Heart right ventricle (tissue), 16 donors: ENCODE data around the gene GPR155. TPM values are rescaled to one million over a fixed set of nuclear protein-coding genes. Genes with fewer than 3 reads are reported as not detected.

Experiments
- ATAC-seq, 8 donors: fragments of 200-7000 bp; cut with Tn5 transposase; one replicate each; pipeline ENCODE4 v1.9.1; 2020; ENCODE audit warnings: mild to moderate bottlenecking in 8 of 8, moderate library complexity in 8 of 8, moderate number of reproducible peaks in 1 of 8
- DNase-seq, 2 donors: peaks; one replicate each; pipeline ENCODE4 v3.0.0-alpha.2; 2020
- H3K27ac ChIP-seq, 10 donors: fragments of 200-600 bp; sonication (generic) in 2 of 10; one replicate each; pipeline versions ENCODE4 v1.5.0 to v1.8.0; 2020 to 2022; ENCODE audit warnings: mild to moderate bottlenecking in 3 of 10
- H3K27me3 ChIP-seq, 7 donors: fragments of 200-600 bp; one replicate each; pipeline ENCODE4 v1.8.0; 2021 to 2022; ENCODE audit warnings: mild to moderate bottlenecking in 2 of 7
- H3K36me3 ChIP-seq, 9 donors: fragments of 200-600 bp; sonication (generic) in 1 of 9; one replicate each; pipeline versions ENCODE4 v1.5.0 to v1.8.0; 2020 to 2022; ENCODE audit warnings: mild to moderate bottlenecking in 2 of 9
- H3K4me1 ChIP-seq, 9 donors: fragments of 200-600 bp; sonication (generic) in 1 of 9; one replicate each; pipeline versions ENCODE4 v1.5.0 to v1.8.0; 2020 to 2022; ENCODE audit warnings: mild to moderate bottlenecking in 4 of 9
- H3K4me3 ChIP-seq, 10 donors: fragments of 200-600 bp; sonication (generic) in 2 of 10; one replicate each; pipeline versions ENCODE4 v1.5.0 to v1.8.0; 2020 to 2022; ENCODE audit warnings: mild to moderate bottlenecking in 7 of 10, moderate library complexity in 2 of 10
- H3K9me3 ChIP-seq, 11 donors: fragments of 200-600 bp in 10 of 11; sonication (generic) in 2 of 11; one replicate each; pipeline versions ENCODE4 v1.5.0 to v1.8.0; 2013 to 2022; ENCODE audit warnings: mild to moderate bottlenecking in 2 of 11, control low read depth in 1 of 11, moderate library complexity in 1 of 11
- WGBS, 2 donors: extraction: QIAGEN DNeasy Blood & Tissue Kit; methylation state at CpG; one replicate each; pipeline ENCODE4 v1.1.7; 2013; ENCODE audit warnings: inconsistent platforms in 1 of 2; 5-methylcytosine and 5-hydroxymethylcytosine counted together
- intact Hi-C, 10 donors: fragments of 100-400 bp; cut with DNase I; formaldehyde crosslinking; loops; one replicate each; pipeline versions ENCODE4 v1.11.1 to v1.14.2; 2022
- polyA plus RNA-seq, 2 donors: library from polyadenylated mRNA; stranded (reverse); fragments of 200-250 nt; gene quantifications; one replicate each; pipeline ENCODE4 v1.2.3, GENCODE V29; 2013
- total RNA-seq, 10 donors: library from RNA; stranded (reverse); fragmentation: NEBNext Ultra II Directional in 3 of 10; extraction: Animal tissue kit (Norgen Biotek cat#: 25700) in 3 of 10; gene quantifications; one replicate each; pipeline versions ENCODE4 v1.2.1 to v1.2.4, GENCODE V29; 2021 to 2023
- TF ChIP-seq, protein P1 (sequence below), 9 donors: fragments of 200-600 bp; sonication (generic) in 2 of 9; IDR thresholded peaks; one replicate each; pipeline versions ENCODE4 v1.5.0 to v1.8.0; 2021 to 2022; ENCODE audit warnings: antibody characterized with exemption in 9 of 9, mild to moderate bottlenecking in 5 of 9, moderate library complexity in 1 of 9
- donor health status: Arrhythmogenic right ventricular cardiomyopathy.
- donor health status: ischemic (EF 13 %, LVEDD 7.1; RV severe dilation, severe dysfunction).
- donor health status: healthy with polysubstance abuse.
- donor health status: DM: no; HTN: yes; CAD: no.
- donor health status: DM: no; HTN: no; CAD: no.
- donor health status: ischemic (EF 25% LVEDD 6.9; RV normal size, moderate dysfunction).
- donor health status: ischemic (EF 25% LVEDD 5.7; RV mildly dilated, moderate dysfunction).
- donor health status: healthy.
- donor health status: DM: yes; HTN: yes; CAD: no.
- donor health status: Ischemic cardiomyopathy.
- donor health status: ischemic (EF 35%, LVEDD 5.7; RV mildly dilated, moderate dysfunction).
- donor health status: nonischemic (EF 11% LVEDD 7.7; RV severe dilation, severe dysfunction).
- donor health status: DM: yes; HTN: yes; CAD: no.
- donor health status: PGD.
- donor health status: ischemic (EF 29% LVEDD 5.4; RV normal size, mild dysfunction).
- donor health status: nonischemic (EF 23%, LVEDD 6.1; RV moderate dilation, normal function).

The GPR155 gene
- total and polyA plus RNA-seq, 12 donors: 2.3 to 17.9 (median 13.2) TPM

DNA sequence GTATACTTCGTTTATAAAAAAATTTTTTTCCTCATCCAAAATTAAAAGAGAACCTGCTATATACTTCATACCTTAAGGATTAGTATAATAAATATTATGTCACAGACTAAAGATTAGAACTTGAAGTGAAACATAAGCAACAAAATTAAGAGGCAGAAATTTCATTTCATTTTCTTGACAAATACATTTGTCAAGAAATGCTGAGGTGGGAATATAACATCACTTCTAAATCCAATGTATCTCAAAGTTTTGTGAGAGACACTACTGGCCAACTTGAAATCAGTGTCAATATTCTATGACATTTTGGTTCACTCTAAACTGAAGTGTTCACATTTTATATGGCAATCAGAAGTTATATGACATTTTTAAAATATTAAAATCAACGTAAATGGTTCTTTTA, 47.5 kb downstream of the GPR155 start:
- no peak for DNase-seq
- Histone ChIP-seq H3K4me1 (peaks cover 0 to 8% (median 0%) of the 10 kb centered on the region in 9 donors), H3K36me3 (peaks cover 0 to 77% (median 0%) of the 10 kb centered on the region in 9 donors), H3K27me3 (no peaks in the 10 kb centered on the region), H3K27ac (no peak overlapping the region), H3K4me3 (no peak overlapping the region), H3K9me3 (no peaks in the 10 kb centered on the region)
- intact Hi-C loops: no loop called here
- TF ChIP-seq, protein P1, sequence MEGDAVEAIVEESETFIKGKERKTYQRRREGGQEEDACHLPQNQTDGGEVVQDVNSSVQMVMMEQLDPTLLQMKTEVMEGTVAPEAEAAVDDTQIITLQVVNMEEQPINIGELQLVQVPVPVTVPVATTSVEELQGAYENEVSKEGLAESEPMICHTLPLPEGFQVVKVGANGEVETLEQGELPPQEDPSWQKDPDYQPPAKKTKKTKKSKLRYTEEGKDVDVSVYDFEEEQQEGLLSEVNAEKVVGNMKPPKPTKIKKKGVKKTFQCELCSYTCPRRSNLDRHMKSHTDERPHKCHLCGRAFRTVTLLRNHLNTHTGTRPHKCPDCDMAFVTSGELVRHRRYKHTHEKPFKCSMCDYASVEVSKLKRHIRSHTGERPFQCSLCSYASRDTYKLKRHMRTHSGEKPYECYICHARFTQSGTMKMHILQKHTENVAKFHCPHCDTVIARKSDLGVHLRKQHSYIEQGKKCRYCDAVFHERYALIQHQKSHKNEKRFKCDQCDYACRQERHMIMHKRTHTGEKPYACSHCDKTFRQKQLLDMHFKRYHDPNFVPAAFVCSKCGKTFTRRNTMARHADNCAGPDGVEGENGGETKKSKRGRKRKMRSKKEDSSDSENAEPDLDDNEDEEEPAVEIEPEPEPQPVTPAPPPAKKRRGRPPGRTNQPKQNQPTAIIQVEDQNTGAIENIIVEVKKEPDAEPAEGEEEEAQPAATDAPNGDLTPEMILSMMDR (IDR thresholded peaks at IDR 0.05): no peak
- WGBS, 2 donors: 93 to 95% methylated on average over 2 of the region's 2 CpGs
- ATAC-seq: no peak

DNA sequence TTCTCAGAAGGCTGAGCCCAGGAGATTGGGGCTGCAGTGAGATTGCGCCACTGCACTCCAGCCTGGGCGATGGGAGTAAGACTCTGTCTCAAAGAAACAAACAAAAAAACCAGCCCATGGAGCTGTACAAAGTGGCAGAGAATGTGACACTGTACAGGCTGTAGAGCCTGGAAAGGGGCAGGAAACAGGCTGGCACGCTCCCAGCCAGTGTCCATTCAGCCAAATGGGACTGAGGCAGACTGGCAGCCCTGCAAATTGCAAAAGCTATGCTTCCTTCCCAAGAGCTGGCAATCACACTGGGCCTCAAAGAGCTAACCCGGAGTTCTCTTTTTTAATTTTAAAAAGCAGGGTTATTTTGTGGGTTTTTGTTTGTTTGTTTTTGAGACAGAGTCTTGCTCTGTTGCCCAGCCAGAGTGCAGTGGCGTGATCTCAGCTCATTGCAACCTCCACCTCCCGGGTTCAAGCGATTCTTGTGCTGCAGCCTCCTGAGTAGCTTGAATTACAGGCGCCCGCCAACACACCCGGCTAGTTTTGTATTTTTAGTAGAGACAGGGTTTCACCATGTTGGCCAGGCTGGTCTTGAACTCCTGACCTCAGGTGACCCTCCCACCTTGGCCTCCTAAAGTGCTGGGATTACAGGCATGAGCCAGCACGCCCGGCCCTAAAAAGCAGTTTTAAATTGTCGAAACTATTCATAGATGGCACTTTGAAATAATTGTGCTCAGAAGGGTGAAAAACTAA, 48.5 kb downstream of the GPR155 start:
- 76 to 77% methylated on average over 13 of the region's 13 CpGs for WGBS, 2 donors
- TF ChIP-seq, protein P1 (IDR thresholded peaks at IDR 0.05): no peak
- ATAC-seq: peak; percentile 61 to 96 (median 82)
- H3K4me3 ChIP-seq: no peak overlapping the region
- no peaks in the 10 kb centered on the region for H3K27me3 ChIP-seq
- peak; percentile 52 to 73 for DNase-seq
- peaks cover 0 to 71% (median 0%) of the 10 kb centered on the region in 9 donors for H3K36me3 ChIP-seq
- no peaks in the 10 kb centered on the region for H3K9me3 ChIP-seq
- H3K27ac ChIP-seq: peak overlapping the region in 2 of 10 donors; percentile 1 to 3
- peaks cover 0 to 8% (median 0%) of the 10 kb centered on the region in 9 donors for H3K4me1 ChIP-seq
- intact Hi-C loops: no loop called here

DNA sequence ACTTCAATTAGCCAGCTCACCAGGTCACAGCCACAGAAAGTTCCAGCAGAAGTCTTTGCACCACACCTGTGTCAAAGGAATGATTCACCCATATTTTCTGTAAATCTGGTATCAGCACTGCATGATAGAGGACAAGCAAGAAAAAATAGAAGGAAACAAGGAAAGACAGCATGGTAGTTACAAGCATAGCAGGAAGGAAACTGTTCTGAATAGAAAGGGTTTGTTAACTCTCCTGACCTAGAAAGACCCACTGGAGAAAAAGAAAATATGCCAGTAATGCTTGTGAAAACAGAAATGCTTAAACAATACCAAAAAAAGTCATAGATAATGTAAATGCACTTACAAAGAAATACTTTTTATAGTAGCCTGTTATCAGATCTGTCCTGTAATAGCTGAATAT, 50.5 kb downstream of the GPR155 start:
- no peak overlapping the region for H3K4me3 ChIP-seq
- H3K27me3 ChIP-seq: no peaks in the 10 kb centered on the region
- TF ChIP-seq, protein P1 (IDR thresholded peaks at IDR 0.05): no peak
- ATAC-seq: no peak
- H3K4me1 ChIP-seq: peaks cover 0 to 8% (median 0%) of the 10 kb centered on the region in 9 donors
- intact Hi-C loops: no loop called here
- no peaks in the 10 kb centered on the region for H3K9me3 ChIP-seq
- H3K36me3 ChIP-seq: peaks cover 0 to 69% (median 6%) of the 10 kb centered on the region in 9 donors
- DNase-seq: no peak
- no peak overlapping the region for H3K27ac ChIP-seq

DNA sequence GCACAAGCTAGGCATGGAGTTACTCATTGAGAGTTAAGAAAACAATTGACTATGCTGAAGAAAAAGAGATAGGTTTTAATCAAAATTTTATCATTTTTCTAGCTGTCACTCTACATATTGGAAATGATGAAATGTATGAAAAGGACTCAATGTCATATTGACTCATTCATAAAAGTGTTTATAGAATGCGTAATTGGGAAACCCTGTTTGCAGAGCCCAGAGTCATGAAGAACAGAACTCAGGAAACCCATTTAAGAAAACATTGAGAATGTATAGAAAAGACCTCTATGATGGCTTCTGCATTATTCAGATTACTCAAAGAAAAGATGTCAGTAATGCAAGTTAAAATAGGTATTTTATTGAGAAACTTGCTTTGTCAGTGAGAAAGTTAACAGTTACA, 54.9 kb downstream of the GPR155 start:
- Histone ChIP-seq H3K4me3 (no peak overlapping the region), H3K27ac (no peak overlapping the region), H3K9me3 (no peaks in the 10 kb centered on the region), H3K27me3 (no peaks in the 10 kb centered on the region), H3K4me1 (no peaks in the 10 kb centered on the region), H3K36me3 (peaks cover 0 to 78% (median 16%) of the 10 kb centered on the region in 9 donors)
- DNase-seq (no peak), ATAC-seq (no peak)
- intact Hi-C loops: no loop called here
- 100% methylated on average over 1 of the region's 1 CpG for WGBS, 2 donors
- TF ChIP-seq, protein P1 (IDR thresholded peaks at IDR 0.05): no peak
